ENCODE measurements around the gene CRKL.

Gene CRKL

GRCh38 chr22:20965888-20966855 lies 49.0 kb downstream of the CRKL start:
- no peaks in the 10 kb centered on the region for H3K36me3 ChIP-seq (replicated peaks; ENCODE audit: low read depth, low read length)
- no peaks in the 10 kb centered on the region for H4K20me1 ChIP-seq (ENCODE audit: insufficient read depth, low read length)
- TF ChIP-seq EZH2phosphoT487 (IDR thresholded peaks at IDR 0.05; ENCODE audit: low read depth) = no peak
- TF ChIP-seq CTCF (IDR thresholded peaks at IDR 0.05; ENCODE audit: low read depth, low read length) = no peak
- H2AFZ ChIP-seq (ENCODE audit: low read depth, low read length) = no peak overlapping the region
- H3K4me2 ChIP-seq (ENCODE audit: low read length) = 0 out of 2 replicates have a peak overlapping the region, but pooled peaks have one; percentile 96
- peaks cover 15% of the 10 kb centered on the region for H3K4me1 ChIP-seq (ENCODE audit: low read length)
- no peaks in the 10 kb centered on the region for H3K79me2 ChIP-seq (ENCODE audit: low read length)
- H3K4me3 ChIP-seq (ENCODE audit: low read length) = no peak overlapping the region
- no peak overlapping the region for H3K9ac ChIP-seq (ENCODE audit: low read length)
- no peak overlapping the region for H3K27ac ChIP-seq (ENCODE audit: low read length)
- peaks cover 20% of the 10 kb centered on the region for H3K27me3 ChIP-seq (ENCODE audit: low read depth, low read length)
- H3K9me3 ChIP-seq (ENCODE audit: insufficient read depth, low read length) = no peaks in the 10 kb centered on the region

- no peak within 1 kb of the TSS for H3K27ac ChIP-seq (ENCODE audit: low read length)
- H2AFZ ChIP-seq (ENCODE audit: low read depth, low read length) = no peak within 1 kb of the TSS; the same call in 1 of the 2 replicates
- H3K9ac ChIP-seq (ENCODE audit: low read length) = no peak within 1 kb of the TSS
- peaks cover 20% of the 10 kb centered on the region for H3K27me3 ChIP-seq (ENCODE audit: low read depth, low read length)
- H3K36me3 ChIP-seq (replicated peaks; ENCODE audit: low read depth, low read length) = no peaks in the 10 kb centered on the region
- no peak within 1 kb of the TSS for H3K4me2 ChIP-seq (ENCODE audit: low read length)
- no peak for TF ChIP-seq CTCF (IDR thresholded peaks at IDR 0.05; ENCODE audit: low read depth, low read length)
- TF ChIP-seq EZH2phosphoT487 (IDR thresholded peaks at IDR 0.05; ENCODE audit: low read depth) = no peak
- no peaks in the 10 kb centered on the region for H4K20me1 ChIP-seq (ENCODE audit: insufficient read depth, low read length)
- no peak within 1 kb of the TSS for H3K4me3 ChIP-seq (ENCODE audit: low read length)
- H3K79me2 ChIP-seq (ENCODE audit: low read length) = no peaks in the 10 kb centered on the region
- peaks cover 11% of the 10 kb centered on the region for H3K4me1 ChIP-seq (ENCODE audit: low read length)
- H3K9me3 ChIP-seq (ENCODE audit: insufficient read depth, low read length) = no peaks in the 10 kb centered on the region
Measured at GRCh38 chr22:20966883-20967696, 49.9 kb downstream of the CRKL start, which contains the start of gene AIFM3. Gene AIFM3 (plus strand): TSS chr22:20967255. CDS start chr22:20967945, 690 bp downstream.

DNA sequence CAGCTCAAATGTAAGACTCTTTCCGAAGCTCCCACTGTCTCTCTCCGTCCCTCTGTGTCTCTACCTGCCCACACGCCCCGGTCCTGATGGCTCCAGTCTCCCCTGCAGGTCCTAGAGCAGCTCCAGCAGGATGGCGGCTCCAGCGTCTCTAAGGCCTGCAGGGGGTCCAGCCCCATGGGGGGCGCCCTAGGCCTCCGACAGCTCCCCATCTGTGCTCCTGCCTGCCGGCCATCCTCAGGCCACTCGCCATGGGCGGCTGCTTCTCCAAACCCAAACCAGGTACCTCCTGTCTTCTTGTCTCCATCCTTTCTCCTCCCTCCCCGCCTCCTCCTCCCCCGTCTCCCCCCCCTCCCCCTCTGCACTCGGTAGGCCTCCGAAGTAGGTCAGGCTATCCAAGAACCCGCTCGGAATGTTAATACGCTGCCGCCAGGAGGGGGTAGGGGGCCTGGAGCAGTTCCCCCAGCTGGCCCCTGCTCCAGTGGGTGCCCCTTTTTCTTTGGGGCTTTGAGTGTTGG lies 50.5 kb downstream of the CRKL start:
- Histone ChIP-seq H3K27me3 (ENCODE audit: low read depth, low read length) (peaks cover 20% of the 10 kb centered on the region), H3K9ac (ENCODE audit: low read length) (no peak overlapping the region), H3K4me2 (ENCODE audit: low read length) (no peak overlapping the region), H3K9me3 (ENCODE audit: insufficient read depth, low read length) (no peaks in the 10 kb centered on the region), H3K4me1 (ENCODE audit: low read length) (peaks cover 15% of the 10 kb centered on the region), H3K36me3 (replicated peaks; ENCODE audit: low read depth, low read length) (no peaks in the 10 kb centered on the region), H3K27ac (ENCODE audit: low read length) (no peak overlapping the region), H3K4me3 (ENCODE audit: low read length) (no peak overlapping the region), H3K79me2 (ENCODE audit: low read length) (no peaks in the 10 kb centered on the region), H2AFZ (ENCODE audit: low read depth, low read length) (no peak overlapping the region), H4K20me1 (ENCODE audit: insufficient read depth, low read length) (no peaks in the 10 kb centered on the region)
- no peak for TF ChIP-seq CTCF (IDR thresholded peaks at IDR 0.05; ENCODE audit: low read depth, low read length)
- no peak for TF ChIP-seq EZH2phosphoT487 (IDR thresholded peaks at IDR 0.05; ENCODE audit: low read depth)
